ENCODE measurements around the gene ITGA11. TPM values are rescaled to one million over a fixed set of nuclear protein-coding genes. Genes with fewer than 3 reads are reported as not detected.
A peak's percentile ranks its signal among the peaks of the same experiment; 100 is the strongest.

Gene ITGA11
- total RNA-seq (10 to 100 TPM in 7 of 10 donors, 1 to 10 TPM in 3; 4.4 to 25.9 (median 13.4) TPM), polyA plus RNA-seq (1 to 10 TPM; 1.4 to 4.5 TPM)
- long read RNA-seq, donor 1, partial matches to known transcripts, result 10 of 27 reads
- long read RNA-seq, donor 1, other reads (novel, unspliced or antisense), result 14 of 27 reads
- long read RNA-seq, donor 2, partial matches to known transcripts, result 15 of 34 reads
- long read RNA-seq, donor 2, other reads (novel, unspliced or antisense), result 14 of 34 reads
- long read RNA-seq, donor 3, partial matches to known transcripts, result 34 of 48 reads
- long read RNA-seq, donor 3, other reads (novel, unspliced or antisense), result 14 of 48 reads

GRCh38 chr15:68431792-68432401 is at the start of gene ITGA11:
TSS of gene ITGA11 (minus strand) at chr15:68432163. CDS start at chr15:68432066, 97 bp downstream.
- ATAC-seq (peak; percentile 81 to 92 (median 87)), DNase-seq (peak; percentile 60 to 80)
- peak within 1 kb of the TSS in 9 of 10 donors; percentile 7 to 72 (median 57) for H3K27ac ChIP-seq
- WGBS, 2 donors, result 1% methylated on average over 36 to 49 of the region's 49 CpGs
- peaks cover 0 to 71% (median 54%) of the 10 kb centered on the region in 7 donors for H3K27me3 ChIP-seq
- H3K36me3 ChIP-seq, result no peaks in the 10 kb centered on the region
- peak within 1 kb of the TSS; percentile 49 to 65 (median 58) for H3K4me3 ChIP-seq
- intact Hi-C loops (cut with DNase I), result no loop called here
- H3K9me3 ChIP-seq, result no peaks in the 10 kb centered on the region
- peaks cover 5 to 19% (median 15%) of the 10 kb centered on the region in 9 donors for H3K4me1 ChIP-seq
- no peak for TF ChIP-seq CTCF (IDR thresholded peaks at IDR 0.05)

GRCh38 chr15:68481321-68481720 is 49.4 kb upstream of the ITGA11 start:
- DNase-seq, result no peak
- TF ChIP-seq CTCF (IDR thresholded peaks at IDR 0.05), result no peak
- WGBS, 2 donors, result 67 to 80% methylated on average over 3 of the region's 3 CpGs
- H3K4me1 ChIP-seq, result peaks cover 0 to 20% (median 5%) of the 10 kb centered on the region in 9 donors
- H3K9me3 ChIP-seq, result no peaks in the 10 kb centered on the region
- no peak overlapping the region for H3K4me3 ChIP-seq
- no peak for ATAC-seq
- peaks cover 0 to 13% (median 9%) of the 10 kb centered on the region in 7 donors for H3K27me3 ChIP-seq
- H3K36me3 ChIP-seq, result no peaks in the 10 kb centered on the region
- no peak overlapping the region for H3K27ac ChIP-seq
- intact Hi-C loops (cut with DNase I), result no loop called here

GRCh38 chr15:68480296-68480695 is 48.3 kb upstream of the ITGA11 start:
- peaks cover 0 to 13% (median 5%) of the 10 kb centered on the region in 7 donors for H3K27me3 ChIP-seq
- TF ChIP-seq CTCF (IDR thresholded peaks at IDR 0.05), result no peak
- no peaks in the 10 kb centered on the region for H3K36me3 ChIP-seq
- H3K4me1 ChIP-seq, result peaks cover 0 to 18% (median 5%) of the 10 kb centered on the region in 9 donors
- WGBS, 2 donors, result 91 to 95% methylated on average over 5 of the region's 5 CpGs
- no peak for ATAC-seq
- no peak overlapping the region for H3K4me3 ChIP-seq
- peak overlapping the region in 3 of 10 donors; percentile 47 to 61 (median 55) for H3K27ac ChIP-seq
- DNase-seq, result no peak
- intact Hi-C loops (cut with DNase I), result no loop called here
- no peaks in the 10 kb centered on the region for H3K9me3 ChIP-seq

GRCh38 chr15:68479870-68480269 is 47.9 kb upstream of the ITGA11 start:
- DNase-seq (no peak), ATAC-seq (peak in 1 of 8 donors; percentile 18)
- Histone ChIP-seq H3K4me1 (peaks cover 0 to 15% (median 5%) of the 10 kb centered on the region in 9 donors), H3K36me3 (no peaks in the 10 kb centered on the region), H3K27ac (peak overlapping the region in 6 of 10 donors; percentile 32 to 61 (median 51)), H3K4me3 (no peak overlapping the region), H3K27me3 (peaks cover 0 to 13% (median 4%) of the 10 kb centered on the region in 7 donors), H3K9me3 (no peaks in the 10 kb centered on the region)
- intact Hi-C loops (cut with DNase I), result no loop called here
- TF ChIP-seq CTCF (IDR thresholded peaks at IDR 0.05), result no peak
- WGBS, 2 donors, result 77 to 82% methylated on average over 4 of the region's 4 CpGs
